Nucleus accumbens (tissue), 56 donors: ENCODE data around the gene PPP2R2C.

Experiments used
- DNase-seq, 56 donors: peaks; one replicate each; lab custom pipeline; 2025; lab: John Stamatoyannopoulos, UW

Gene PPP2R2C

DNA sequence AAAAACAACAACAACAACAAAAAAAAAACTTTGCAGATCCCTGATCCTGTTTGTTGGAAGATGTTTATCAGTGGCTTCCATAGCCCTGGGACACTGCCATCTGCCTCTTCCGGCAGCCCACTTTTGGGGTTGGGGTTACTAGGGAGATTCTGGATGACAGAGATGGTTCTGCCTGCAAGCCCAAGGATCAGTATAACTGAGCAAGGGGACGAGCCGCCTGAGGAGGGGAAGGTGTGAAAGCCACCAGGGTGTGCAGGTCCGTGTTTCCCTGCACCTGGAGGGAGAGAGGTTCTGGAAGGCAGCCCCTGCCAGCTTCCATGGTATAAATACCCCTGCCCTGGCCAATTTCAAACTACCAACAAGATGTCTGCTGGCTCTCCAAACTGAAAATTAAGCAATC lies 41.5 kb downstream of the PPP2R2C start:
- no peak for DNase-seq

DNA sequence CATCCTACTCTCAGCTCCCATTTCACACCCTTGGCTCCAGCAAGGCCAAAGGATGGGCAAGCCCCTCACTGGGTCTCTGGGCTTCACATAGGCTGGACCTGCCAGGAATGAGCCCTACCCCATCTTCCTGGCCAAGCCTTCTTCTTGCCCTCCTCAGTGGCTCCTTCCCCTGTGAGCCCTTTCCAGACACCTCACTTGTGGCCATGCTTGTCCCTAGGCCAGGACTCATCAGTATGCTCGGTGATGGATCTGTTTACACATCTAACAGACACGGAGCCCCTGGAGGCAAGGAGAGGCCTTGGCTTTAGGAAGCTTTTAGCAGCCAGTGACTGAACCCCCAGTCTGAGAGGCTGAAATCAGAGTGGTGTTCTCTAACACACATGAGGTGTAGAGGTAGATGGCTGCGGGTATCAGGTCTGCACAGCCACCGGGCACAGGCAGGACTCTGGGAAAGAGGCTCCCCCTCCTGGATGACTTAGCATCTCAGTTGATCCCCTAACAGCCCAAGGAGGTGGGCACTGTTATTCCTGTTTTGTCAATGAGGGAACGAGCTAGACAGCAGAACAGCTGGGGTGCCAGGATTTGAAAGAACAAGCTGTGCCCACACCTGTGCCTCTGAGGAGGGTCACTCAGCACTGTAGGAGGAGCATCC lies 44.8 kb downstream of the PPP2R2C start:
- no peak for DNase-seq

DNA sequence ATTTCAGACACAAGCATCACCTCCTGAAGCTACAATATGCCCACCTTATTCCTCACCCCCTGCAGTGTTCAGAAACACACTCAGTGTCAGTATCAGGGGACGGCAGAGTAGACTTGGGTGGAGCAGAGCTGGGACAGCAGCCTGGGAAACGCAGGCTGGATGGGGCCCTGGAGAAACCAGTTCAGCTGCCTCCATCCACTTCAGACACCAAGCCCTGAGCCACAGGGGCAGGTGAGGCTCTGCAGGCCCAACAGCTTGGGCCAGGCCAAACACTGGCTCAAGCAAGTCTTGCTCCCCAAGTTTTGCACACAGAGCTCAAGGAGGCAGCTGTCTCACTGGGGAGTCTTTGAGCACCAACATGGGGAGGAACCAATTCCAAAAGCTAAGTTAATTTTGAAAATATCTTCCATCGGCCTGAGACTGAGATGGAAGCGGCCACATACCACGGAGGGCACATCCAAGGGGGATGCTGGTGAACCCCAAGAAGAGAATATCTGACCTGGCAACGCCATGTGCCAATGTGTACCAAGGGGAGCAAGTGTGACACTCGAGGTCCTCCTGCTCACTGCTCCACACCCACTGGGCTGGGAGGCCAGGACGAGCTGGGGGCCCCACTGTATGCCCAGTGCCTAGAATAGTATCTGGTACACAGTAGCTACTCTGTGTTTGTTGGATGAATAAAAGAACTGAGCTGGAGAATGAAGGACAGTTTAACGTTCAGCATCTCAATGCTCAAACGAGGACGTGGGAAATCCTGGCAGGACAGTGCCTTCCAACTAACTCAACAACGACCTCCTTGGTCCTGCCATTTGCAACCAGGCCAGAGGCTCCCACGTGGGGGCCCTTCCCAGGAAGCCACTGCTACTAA lies 45.6 kb downstream of the PPP2R2C start:
- no peak for DNase-seq

DNA sequence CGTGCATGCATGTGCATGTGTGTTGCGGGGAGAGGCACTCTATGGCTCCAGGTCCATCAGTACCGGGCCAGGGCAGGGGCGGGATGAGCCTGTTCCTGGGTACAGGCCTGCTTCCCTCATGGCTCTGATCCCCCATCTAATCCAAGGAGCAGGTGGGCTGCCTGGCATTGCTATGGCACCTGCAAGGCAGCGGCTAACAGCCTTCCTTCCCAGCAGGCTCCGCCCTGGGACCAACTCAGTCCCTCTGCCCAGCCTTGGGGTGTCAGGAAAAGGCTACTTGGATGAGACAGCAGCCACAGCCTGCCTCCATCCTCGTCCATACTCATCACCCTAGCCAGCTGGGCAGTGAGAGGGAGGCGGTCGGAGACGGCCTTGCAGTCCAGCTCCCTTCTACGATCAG lies 46.5 kb downstream of the PPP2R2C start:
- DNase-seq = no peak

DNA sequence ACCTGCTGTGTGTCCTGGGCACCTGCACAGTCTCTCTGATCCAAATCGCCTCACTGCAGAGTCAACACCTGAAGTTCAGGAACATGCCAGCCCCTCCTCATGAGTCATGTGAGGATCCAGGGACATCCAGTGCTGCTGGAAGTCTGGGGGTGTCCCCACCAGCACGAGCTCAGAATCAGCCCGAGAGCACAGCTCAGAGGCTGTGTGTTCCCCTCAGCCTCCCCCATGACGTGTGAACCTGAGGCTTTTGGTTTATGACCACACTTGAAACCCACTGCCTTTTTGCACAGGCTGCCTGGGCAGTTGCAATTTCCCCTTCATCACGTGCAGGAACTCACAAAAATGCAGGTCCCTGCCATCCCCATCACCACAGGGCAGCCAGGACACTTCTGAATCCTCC lies 47.1 kb downstream of the PPP2R2C start:
- DNase-seq = peak in 12 of 56 donors; percentile 15 to 68 (median 38)

DNA sequence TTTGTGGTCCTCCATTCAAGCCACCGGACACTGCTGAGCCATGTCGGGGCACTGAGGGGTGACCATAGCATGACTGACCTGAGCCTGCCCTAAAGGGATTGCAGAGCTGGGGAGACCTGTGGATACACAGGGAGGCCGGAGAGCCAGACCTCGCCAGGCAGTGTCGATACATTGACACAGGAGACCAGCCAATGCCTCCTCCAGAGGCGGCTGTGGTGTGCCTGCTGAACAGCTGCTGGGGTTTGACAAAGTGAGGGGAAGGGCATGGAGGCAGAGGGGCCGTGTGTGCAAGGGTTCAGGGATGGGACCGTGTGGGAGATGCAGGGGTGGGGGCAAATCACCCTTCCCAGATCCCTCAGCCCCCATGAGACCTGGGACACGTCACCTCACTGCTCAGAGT lies 48.0 kb downstream of the PPP2R2C start:
- DNase-seq = no peak

DNA sequence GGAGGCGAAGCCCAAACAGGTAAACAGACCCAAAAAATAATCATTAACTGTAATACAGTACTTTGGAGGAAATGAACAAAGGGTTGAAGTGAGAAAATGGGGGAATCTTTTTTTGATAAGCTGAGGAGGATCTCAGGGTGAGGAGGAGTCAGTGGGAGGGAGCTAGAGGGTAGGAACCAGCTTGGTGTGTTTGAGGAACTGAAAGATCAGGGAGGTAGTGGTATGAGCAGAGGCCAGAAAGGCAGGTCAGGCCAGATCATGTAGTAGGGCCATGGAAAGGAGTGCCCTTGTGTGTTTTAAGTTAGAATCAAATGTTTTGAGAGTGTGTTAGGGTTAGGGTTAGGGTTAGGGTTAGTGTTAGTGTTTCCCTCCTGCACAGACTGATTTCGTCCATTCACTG lies 48.8 kb downstream of the PPP2R2C start:
- DNase-seq = peak in 1 of 56 donors; percentile 57

DNA sequence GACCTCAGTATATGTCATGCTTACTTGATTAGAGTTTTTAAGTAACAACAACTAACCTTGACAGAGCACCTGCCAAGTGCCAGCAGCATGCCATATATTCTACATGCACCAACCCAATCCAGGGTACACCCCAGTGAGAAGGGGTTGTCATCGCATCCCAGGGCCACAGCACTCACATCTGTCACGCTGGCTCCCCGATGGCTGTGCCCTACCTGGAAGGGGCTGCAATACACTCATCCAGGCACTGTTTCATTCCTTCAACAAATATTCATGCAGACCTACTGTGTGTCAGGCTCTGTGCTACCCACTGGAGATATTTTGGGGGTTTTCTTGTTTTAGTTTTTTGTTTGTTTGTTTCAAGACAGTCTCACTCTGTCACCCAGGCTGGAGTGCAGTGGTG lies 49.5 kb downstream of the PPP2R2C start:
- DNase-seq = no peak

DNA sequence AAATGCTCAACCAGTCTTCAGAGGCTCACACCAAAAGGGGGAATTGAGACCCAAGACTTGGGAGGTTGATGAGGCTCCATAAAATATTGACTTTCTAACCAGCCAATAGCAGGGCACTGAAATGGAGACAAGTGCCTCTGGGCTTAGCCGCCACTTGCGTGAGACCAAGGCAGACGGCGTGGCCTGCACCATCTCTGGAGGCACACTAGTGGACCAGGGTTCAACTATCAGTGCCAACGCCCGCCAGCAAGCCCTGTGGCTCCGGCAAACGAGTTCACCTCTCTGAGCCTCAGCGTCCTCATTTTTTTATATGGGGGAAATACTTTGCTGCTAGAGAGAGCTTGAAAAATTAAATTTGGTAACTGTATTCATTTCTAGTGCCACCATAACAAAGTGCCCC lies 50.3 kb downstream of the PPP2R2C start:
- DNase-seq = no peak

DNA sequence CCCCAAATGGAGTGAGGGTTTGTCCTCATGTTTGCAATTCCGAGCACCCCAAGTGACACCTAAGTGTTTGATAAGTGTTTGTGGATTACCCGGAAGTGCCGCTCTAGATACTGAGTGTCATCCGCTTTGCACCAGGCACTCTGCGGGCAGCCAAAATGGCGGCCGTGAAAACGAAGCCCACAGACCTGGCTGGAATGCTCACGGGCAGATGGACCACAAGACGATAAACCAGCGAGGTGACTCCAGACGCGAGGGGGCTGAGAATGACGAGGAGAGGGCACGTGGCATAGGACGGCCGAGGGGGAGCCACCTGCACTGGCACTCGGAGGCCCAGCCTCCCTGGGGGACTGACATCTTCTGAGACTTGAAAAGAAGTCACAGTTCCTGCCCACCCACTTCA lies 51.0 kb downstream of the PPP2R2C start:
- no peak for DNase-seq

DNA sequence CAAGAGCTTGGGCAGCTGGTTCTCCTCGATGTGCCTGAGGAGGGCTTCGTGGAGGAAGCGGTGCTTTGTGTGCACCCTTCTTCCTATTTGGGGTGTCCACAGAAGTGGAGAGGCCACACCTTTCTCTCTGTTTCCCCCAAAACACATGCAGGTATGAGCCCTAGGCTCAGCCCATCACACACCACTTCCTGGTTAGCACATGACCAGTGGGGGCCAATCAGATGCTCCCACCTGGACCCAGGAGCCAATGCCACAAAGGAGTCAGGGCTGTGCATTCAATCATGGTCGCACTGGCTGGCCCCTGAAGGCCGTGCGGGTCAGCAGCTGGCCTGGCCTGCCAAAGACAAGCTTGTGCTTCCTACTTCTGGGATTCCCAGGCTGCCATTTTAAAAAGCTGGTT lies 51.4 kb downstream of the PPP2R2C start:
- DNase-seq = no peak

DNA sequence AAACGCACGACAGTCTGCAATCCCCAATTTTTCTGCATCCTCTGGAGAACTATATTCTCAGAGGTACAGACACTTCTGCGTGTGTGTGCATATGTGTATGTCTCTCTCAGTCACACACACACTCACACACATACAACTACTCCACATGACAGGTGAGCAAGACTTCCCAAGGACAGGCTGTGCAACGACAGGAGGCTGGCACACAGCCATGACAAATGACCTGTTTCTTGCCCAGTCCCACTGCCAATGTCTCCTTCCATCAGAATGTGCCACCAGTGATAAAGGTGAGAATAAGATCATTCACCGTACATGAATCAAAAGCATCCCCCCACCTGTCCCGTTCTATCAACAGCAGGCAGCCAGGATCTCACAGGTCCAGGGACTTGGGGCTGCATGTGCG lies 52.4 kb downstream of the PPP2R2C start:
- no peak for DNase-seq

DNA sequence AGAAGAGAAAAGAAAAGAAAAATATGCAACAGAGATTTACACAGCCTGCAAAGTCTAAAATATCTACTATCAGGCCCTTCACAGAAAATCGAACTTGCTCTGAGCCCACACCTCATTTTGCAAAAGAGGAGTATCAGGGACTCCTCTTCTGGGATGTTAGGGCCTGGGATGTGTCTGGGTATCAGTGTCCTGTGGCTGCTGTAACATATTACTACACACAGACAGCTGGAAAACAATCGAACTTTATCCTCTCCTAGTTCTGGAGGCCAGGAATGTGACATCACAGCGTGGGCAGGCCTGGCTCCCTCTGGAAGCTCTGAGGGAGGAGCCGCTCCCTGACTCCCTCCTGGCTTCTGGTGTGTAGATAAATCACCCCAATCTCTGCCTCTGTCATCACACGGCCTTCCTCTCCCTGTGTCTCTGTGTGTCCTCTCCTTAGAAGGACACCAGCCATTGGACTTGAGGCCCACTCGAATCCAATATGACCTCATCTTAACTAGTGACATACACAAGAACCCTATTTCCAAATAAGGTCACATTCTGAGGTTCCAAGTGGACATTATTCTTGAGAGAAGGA lies 52.9 kb downstream of the PPP2R2C start:
- peak in 32 of 56 donors; percentile 11 to 69 (median 41) for DNase-seq

DNA sequence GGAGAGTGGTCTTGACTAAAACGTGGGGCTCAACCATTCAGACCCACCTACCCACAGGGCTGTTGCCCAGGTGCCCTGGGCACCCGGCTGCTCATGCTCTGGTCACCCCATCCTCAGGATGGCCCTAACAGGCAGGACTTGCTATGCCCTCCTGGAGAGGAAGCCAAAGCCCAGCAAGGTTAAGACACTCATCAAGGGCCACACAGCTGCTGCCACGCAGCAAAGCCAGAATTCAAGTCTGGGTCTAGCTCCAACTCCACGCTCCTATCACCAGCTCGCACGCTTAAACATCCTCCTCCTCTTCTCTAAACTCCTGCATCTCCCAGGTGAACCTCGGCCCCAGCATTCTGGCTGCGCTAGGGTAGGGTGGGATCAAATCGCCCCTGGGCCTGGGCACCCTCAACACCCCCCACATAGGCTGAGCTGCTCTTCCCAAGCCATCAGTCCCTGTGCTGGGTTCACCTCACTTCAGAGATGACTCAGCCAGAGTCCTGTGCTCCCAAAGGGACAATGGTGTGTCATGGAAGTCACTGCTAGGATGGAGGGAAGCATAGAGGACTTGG lies 54.1 kb downstream of the PPP2R2C start:
- DNase-seq = no peak

DNA sequence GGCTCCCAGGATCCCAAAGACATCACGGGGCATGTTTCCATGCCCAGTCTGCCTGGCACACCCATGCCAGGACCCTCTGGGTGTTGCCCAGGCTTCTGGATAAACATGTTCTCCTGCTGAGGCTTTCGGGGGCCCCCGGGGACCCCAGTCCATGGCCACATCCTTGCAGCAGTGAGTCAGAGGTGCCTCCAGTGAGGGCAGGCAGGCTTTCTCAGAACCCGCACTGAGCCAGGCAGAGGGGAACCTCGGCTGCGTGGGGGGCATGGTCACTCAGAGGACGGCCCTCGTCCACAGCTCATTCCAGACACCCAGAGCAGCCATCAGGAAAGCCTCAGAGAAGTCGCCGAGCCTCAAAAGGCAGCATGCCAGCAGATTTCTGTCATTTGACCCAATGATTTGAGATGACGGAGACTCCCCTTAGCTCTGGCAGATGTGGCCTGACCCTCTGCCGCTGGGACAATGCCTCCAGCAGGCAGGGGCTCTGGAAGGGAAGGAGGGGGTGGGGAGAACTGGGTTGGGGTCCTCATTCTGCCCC lies 54.8 kb downstream of the PPP2R2C start:
- DNase-seq = no peak

DNA sequence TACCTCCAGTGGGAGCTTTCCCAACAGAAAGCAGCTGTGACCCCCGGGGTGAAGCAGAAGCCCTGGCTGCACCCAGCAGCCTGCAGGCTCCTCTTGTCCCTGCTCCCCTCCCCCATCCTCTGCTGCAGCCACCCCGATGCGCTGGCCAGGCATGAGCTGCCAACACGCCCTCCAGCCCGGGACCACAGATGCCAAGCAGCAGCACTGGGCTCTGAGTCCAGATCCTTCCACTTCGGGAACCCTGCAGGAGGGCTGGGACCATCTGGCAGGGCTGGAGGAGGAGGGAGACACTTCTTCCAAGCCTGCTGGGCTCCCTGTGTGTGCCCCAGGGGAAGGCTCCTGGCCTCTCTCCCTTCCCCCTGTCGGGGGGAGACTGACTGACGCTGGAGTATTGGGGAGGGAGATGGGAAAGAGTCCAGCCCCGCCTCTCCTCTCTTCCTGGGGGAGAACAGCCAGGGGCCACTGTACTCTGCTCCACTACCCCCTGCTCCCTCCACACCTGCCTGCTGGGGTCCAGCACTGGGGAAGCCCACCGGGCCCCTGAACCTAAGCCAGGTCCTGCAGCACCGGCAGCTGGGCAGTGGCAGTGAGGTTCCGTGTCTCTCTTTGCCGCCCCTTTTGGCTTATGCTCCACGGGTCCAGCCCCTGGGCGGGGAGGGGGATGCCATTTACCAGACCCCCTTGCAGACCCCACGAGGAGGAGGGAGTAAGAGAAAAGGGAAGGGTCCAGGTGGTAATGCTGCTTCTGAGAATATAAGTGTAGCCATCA lies 55.7 kb downstream of the PPP2R2C start:
- DNase-seq = peak in 51 of 56 donors; percentile 14 to 85 (median 49)

DNA sequence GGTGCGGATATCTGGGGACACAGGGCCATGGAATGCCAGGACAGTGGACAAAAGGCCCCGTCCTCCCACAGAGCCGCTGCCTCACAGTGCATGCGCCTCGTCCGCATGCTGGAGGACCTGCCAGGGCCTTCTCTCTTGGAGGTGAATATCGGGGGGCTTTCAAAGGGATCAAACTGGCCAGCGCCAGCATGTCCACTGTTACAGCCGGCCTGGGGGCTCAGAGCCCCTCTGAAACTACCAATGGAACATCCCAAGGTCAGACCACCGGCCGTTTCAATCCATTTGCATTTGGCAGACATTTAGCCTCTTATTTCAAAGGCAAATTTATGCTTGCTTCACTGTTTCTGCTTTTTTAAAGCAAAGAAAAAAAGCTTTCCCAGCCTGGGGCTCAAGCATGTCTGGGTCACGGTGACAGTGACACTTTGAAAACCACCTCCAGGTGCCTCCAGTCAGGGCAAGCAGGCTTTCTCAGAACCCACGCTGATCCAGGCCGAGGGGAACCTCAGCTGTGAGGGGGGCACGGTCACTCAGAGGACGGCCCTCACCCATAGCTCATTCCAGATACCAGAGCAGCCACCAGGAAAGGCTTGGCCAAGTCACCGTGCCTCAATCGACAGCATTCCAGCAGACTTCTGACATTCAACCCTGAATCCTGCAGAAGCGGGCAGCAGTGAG lies 57.2 kb downstream of the PPP2R2C start:
- DNase-seq = peak in 1 of 56 donors; percentile 28

DNA sequence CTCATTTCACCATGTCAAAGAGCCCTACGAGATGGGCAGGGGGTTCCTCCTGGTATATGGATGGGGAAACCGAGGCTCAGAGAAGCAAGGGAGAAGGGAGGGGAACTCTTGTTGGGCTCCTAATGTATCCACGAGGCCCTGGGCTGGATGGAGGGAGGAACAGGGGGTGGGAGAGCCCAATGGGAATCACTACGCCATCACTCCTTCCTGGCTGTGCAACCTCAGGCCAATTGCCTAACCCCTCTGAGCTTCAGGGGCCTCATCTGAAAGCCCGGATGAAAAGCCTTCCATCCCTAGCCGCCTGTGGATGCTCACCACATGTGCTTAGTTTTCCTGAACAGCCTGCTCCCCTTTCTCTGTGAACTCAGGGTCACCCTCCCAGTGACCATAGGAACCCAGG lies 57.8 kb downstream of the PPP2R2C start:
- no peak for DNase-seq

DNA sequence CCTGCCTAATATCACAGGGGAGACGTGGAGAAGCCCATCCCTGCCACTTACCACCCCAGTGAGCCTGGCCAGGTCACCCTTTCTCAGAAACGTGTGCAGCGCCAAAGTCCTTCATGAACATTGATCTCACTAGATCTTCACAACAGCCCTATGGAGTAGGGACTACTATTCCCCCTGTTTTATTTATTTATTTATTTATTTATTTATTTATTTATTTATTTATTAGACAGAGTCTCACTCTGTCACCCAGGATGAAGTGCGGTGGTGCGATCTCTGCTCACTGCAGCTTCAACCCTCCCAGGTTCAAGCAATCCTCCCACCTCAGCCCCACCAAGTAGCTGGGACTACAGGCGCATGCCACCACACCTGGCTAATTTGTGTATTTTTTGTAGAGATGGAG lies 61.8 kb downstream of the PPP2R2C start:
- no peak for DNase-seq

DNA sequence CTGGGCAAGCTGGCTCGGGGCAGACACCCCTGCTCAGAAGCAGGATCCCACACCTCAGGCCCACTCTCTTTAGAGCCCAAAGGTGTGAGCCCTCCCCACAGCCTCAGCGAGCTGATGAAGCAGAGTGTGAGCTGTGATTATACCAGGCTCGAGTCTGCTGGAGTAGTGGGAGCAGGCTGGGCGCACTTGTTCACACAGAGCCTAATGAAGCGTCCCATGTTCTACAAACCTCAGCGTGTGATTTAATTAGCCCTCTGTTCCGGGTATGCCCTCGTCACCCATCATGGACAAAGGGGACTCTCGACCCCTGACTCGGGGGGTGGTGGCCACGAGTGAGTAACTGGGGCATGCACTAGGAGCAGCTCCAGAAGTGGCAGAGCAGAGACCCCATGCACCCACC lies 62.3 kb downstream of the PPP2R2C start:
- no peak for DNase-seq
